Stimulated activated CD8-positive, alpha-beta memory T cell treated with anti-CD3 and anti-CD28 coated beads, Interleukin-4, amount 100 ng/mL, for 1 hour (primary cell): ENCODE results near the gene C5orf52.
"Not testable (repeated sequence)": the region's sequence is repeated elsewhere in the genome, so short reads cannot be mapped to it uniquely, and the experiment has no call there.

ENCODE experiments used
- DNase-seq, 2 donors: peaks; one replicate each; pipeline ENCODE4 v3.0.0-alpha.2; 2020; ENCODE audit warnings: low read depth in 2 of 2, low spot score in 1 of 2

Gene C5orf52

GRCh38 chr5:157670662-157671591 is at the start of gene C5orf52:
C5orf52 (plus strand) TSS chr5:157671533; CDS start chr5:157671615, 82 bp downstream.
- no peak for DNase-seq

GRCh38 chr5:157624144-157624543 is 47.2 kb upstream of the C5orf52 start:
- DNase-seq = no peak

DNA sequence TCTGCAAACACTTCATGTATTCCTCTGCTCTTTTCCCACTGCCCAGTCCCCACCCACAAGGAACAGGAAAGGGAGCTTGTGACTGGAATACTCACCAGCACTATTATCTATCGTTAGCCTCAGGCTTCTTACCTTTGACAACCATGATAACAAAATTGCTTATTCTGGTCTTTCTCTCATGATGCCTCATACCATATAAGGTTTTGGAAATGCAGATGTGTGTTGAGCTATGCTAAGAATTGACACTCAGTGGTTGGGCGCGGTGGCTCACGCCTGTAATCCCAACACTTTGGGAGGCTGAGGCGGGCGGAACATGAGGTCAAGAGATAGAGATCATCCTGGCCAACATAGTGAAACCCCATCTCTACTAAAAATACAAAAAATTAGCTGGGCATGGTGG is 44.5 kb upstream of the C5orf52 start:
- no peak for DNase-seq

- DNase-seq = no peak
Observed at GRCh38 chr5:157630341-157630740, 41.0 kb upstream of the C5orf52 start.

DNA sequence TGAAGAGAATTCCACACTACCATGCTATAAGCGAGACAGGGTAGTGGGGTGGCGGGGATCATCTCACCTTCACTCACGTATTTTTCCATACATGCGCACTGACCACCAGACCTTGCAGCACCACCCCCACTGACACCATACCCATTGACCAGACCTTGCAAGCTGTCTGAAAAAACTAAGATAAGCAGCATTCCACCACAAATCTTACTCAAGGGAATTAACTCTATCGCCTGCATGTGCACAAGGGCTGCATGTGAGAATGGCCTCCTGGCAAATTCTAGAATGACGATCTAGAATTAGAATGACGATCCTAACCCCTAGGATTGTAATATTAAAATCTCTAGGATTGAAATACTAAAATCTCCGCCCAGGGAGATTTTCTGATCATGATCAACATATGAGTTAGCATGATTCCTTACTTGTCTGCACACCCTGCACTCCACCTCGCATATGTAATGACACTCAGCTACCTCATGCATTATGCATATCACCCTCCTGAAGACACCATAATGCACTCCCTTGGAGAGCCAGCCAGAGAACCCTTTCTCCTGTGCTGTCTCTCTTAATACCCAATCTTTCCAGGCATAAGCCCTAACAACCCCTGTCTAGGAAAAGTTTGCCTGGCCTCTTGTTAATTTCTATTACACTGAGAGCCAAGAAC is 30.8 kb upstream of the C5orf52 start:
- DNase-seq = no peak

DNA sequence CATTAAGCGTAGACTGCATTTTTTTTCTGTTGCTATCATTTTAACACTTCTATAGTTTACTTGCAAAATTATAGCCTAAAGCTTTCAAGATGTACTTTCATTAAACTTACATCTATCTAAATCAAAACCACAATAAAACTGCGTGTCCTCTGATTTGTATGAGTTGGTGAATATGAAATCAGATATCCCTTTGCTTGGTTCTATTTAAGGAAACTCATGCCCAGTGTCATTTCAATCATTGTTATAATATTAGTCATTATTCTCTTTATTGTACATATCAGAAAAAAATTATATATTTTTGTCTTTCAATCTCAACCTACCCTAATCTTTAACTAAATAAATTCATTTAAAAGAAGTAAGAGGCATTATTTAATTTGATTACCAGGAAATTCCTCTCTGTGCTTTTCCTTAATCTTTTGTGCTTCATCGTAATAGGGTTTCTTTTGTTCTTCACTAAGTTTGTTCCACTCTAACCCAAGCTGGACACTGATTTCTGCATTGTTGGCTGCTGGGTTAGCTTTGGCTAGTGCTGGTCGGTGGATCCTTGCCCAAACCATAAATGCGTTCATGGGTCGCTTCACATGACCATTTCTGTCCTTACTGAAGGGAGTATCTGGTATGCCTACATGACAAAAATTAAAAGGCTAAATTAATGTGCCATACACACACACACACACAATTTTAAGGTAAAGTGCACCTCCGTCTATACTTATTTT is 22.9 kb upstream of the C5orf52 start:
- no peak for DNase-seq

DNA sequence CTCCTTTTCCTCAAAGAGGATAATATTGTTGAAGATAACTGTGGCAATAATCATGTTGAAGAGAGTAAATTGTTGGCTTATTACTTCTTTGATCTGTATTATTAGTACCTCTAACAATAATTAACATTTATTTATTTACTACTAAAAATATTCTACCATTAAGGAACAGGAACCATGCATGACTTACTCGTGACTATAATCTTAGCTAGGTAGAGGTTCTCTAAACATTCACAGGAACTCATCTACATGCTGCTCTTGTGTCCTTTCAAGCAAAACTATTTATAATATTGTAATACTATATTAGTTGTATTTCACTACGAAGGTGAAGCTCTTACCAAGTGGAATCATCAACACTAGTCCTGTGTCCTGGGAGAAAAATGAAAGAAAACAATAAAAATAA is 22.2 kb upstream of the C5orf52 start:
- no peak for DNase-seq

DNA sequence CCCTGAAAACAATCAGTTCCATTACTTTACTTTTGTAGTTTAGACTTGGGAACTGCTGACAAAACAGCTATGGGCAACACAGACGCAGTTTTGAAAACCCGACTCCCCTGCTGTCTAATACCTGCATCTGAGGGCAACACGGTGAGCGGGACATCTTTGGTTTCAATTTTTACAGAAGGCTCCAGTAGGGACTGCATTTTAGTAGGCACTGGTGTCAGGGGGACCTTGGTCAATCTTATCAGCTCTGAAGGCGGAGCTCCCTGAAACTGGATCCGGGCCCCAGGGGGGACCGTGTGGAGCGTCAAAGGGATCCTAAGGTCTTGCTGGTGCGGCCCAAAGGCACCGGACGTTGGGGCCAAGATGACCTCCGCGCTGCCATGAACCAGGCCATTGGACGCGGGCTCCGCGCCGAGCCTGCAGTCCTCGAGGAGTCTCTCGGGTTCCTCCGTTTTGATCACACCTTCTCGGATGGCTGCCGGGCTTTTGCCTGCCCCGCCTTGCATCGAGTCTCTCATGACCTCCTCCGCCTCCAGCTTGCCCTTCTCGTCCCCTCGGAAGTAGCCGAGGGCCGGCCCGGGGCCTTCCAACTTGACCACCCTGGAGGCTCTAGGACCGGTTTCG is 20.2 kb upstream of the C5orf52 start:
- DNase-seq = no peak

- peak; percentile 36 to 59 for DNase-seq
Observed at GRCh38 chr5:157651623-157652376, 19.5 kb upstream of the C5orf52 start.

DNA sequence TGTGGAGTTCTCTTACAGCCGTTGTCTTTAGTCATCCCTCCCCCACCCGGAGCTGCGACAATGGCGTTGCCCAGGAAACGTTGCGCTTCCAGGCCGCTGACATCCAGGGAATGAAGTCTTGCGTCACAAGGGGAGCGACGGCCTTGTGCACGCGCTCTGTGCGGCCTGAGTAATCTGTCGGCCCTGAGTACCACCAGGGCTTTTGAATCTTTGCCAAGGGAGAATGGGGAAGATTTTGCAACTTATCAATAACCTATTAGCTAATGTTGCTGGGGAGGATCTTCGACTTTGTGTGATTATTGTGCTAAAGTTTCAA is 19.0 kb upstream of the C5orf52 start, which contains the start of gene SOX30:
Gene SOX30, minus strand, starts transcription at position 62 of the 316 bp plus-strand sequence. CDS start 360 bp downstream, outside the sequence.
- no peak for DNase-seq

DNA sequence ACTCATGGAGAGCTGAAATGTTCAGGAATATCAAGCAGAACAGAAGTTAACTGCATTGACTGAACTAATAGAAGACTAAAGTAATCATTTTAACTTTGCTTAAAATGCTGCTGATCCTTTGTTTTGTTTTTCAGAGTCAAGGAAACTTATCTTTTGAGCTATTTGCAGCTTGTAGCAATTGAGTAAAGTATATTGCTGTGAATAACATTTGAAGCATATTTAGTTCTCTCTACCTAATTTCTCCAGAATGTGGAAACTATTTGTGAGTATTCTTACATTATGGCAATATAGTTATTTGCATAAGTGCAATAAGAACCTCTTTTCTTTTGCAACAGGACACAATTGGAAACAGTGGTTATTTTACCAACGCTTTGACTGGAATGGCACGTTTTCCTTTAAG is 13.8 kb upstream of the C5orf52 start:
- no peak for DNase-seq

- DNase-seq = no peak
Observed at GRCh38 chr5:157658893-157659292, 12.4 kb upstream of the C5orf52 start.

DNA sequence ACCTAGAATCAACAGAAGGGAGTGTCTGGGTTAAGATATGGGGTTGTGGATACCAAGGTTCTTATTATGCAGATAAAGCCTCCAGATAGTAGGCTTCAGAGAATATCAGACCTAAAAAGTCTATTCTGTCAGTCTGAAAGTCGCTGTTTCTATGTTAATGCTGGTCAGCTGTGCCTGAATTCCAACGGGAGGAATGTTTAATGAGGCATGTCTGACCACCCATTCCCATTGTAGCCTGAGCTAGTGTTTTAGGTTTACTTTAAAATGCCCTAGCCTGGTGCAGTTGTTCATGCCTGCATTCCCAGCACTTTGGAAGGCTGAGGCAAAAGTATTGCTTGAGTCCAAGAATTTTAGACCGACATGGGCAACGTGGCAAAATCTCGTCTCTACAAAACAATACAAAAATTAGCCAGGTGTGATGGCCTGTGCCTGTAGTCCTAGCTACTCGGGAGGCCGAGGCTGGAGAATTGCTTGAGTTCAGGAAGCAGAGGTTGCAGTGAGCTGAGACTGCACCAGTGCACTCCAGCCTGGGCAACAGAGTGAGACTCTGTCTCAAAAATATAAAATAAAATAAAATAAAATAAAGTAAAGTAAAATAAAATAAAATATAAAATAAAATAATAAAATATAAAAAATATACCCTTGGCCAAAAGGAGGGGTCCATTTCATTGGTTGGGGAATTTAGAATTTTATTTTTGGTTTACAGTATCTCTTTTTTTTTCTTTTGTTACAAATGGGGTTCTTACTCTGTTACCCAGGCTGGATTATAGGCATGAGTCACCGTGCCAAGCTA is 11.3 kb upstream of the C5orf52 start:
- no peak for DNase-seq

GRCh38 chr5:157665467-157666070 is 5.8 kb upstream of the C5orf52 start:
- no peak for DNase-seq

DNA sequence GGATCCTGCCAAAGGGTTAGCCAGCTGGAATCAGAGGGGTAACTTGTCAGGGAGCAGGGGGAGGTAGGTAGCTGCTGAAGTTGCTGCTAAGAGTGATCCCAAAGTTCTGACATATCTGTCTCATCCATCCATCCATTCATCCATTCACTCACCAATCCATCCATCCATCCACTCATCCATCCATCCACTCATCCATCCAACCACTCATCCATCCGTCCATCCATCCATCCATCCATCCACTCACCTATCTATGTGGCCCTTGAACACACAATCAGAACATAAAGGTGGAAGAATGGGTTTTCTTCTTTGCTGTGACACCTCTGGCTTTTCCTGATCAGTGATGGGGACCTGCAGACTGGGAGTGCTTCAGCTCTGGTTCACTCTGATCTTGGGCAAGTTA is 3.0 kb upstream of the C5orf52 start:
- no peak for DNase-seq

- no peak for DNase-seq
Observed at GRCh38 chr5:157669701-157670097, 1.6 kb upstream of the C5orf52 start.

GRCh38 chr5:157671592-157672330 is 428 bp downstream of the C5orf52 start:
- no peak for DNase-seq

GRCh38 chr5:157672976-157673375 is 1.6 kb downstream of the C5orf52 start:
- no peak for DNase-seq

- DNase-seq = not testable (repeated sequence)
Observed at GRCh38 chr5:157674351-157674750, 3.0 kb downstream of the C5orf52 start.
